ENCODE data around the gene CDHR3. TPM values are rescaled to one million over a fixed set of nuclear protein-coding genes. Genes with fewer than 3 reads are reported as not detected.
A peak's percentile ranks its signal among the peaks of the same experiment; 100 is the strongest.

The CDHR3 gene
- total RNA-seq, 1 experiment from 2014 or later = 3.3 TPM

DNA sequence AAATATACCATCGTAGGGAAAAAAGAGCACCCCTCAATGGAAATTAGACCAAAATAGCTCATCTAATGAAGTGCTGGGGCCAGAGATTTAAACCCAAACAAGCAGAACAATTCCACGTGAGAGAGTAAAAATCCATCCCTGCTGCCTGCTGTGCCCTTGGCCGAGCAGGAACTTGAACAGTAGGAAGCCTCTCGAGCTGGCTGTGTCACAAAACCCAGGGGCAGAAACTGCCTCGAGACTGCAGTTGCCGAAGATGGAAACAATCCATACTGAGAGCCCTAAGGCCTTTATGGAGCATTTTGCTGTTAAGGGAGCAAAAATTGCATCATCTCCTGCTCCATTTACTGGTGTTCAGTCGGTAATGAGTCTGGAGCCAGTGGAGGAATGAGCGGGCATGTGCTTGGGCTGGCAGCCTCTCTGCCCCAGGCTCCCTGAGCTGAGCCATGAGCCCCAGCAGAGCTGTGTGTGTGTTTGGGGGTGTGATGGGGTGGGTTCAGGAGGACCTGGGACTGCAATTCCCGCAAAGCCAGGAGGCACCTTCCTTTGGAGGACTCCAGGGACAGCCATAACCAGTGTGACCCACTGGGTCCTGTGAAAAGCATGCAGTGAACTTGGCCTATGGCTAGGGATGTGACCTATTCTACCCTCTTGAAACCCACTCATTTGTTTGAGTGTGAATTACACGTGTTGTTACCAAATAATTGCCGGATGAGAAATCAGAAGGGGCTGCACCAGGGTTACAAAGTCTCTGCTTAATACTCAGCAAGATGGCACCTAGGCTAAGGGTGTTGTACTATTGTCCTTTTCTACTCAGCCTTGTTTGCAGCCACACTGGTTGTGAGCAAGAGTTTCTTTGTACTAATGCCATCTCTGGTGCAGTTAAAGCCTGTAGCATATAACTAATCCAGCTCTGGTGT lies 58.3 kb downstream of the CDHR3 start:
- DNase-seq = no peak

More for the DNA sequence above, 58.3 kb downstream of the CDHR3 start:
- no peak overlapping the region for H2BK12ac ChIP-seq (ENCODE audit: insufficient read length, low read depth, low read length)
- no peaks in the 10 kb centered on the region; the same call in 1 of the 2 replicates for H3K27me3 ChIP-seq (ENCODE audit: insufficient read depth, low read length)
- no peak overlapping the region for H3K18ac ChIP-seq (ENCODE audit: insufficient read length, low read depth, low read length)
- no peak overlapping the region for H3K27ac ChIP-seq (ENCODE audit: insufficient read length, low read depth, low read length)
- H3K79me1 ChIP-seq (ENCODE audit: insufficient read depth, low read depth, low read length, poor library complexity, severe bottlenecking) = no peaks in the 10 kb centered on the region
- H3K27me3 Mint-ChIP-seq (ENCODE audit: low read depth) = no peaks in the 10 kb centered on the region
- H3K27ac Mint-ChIP-seq = peak overlapping the region in 2 of 3 experiments; percentile 76 to 85; a peak in 4 of 7 replicates
- no peak overlapping the region for H3K56ac ChIP-seq (ENCODE audit: insufficient read length, low read depth, low read length)
- H3K9me3 Mint-ChIP-seq = no peaks in the 10 kb centered on the region
- no peak overlapping the region for H3T11ph ChIP-seq (ENCODE audit: low read length)
- no peak overlapping the region for H3K4me3 Mint-ChIP-seq
- no peak overlapping the region for H4K5ac ChIP-seq (ENCODE audit: insufficient read length, low read depth, low read length)
- no peaks in the 10 kb centered on the region for H3K9me3 ChIP-seq (ENCODE audit: control insufficient read depth, low read depth, low read length)
- WGBS (ENCODE audit: extremely low coverage, insufficient read length, low lambda C conversion rate) = no CpG with 5 or more reads among the region's 11 CpGs
- no peak overlapping the region for H2BK120ac ChIP-seq (ENCODE audit: low read depth, low read length, poor library complexity, severe bottlenecking)
- no peak overlapping the region for H3K14ac ChIP-seq (ENCODE audit: insufficient read depth, low read length)
- TF ChIP-seq, protein P1, sequence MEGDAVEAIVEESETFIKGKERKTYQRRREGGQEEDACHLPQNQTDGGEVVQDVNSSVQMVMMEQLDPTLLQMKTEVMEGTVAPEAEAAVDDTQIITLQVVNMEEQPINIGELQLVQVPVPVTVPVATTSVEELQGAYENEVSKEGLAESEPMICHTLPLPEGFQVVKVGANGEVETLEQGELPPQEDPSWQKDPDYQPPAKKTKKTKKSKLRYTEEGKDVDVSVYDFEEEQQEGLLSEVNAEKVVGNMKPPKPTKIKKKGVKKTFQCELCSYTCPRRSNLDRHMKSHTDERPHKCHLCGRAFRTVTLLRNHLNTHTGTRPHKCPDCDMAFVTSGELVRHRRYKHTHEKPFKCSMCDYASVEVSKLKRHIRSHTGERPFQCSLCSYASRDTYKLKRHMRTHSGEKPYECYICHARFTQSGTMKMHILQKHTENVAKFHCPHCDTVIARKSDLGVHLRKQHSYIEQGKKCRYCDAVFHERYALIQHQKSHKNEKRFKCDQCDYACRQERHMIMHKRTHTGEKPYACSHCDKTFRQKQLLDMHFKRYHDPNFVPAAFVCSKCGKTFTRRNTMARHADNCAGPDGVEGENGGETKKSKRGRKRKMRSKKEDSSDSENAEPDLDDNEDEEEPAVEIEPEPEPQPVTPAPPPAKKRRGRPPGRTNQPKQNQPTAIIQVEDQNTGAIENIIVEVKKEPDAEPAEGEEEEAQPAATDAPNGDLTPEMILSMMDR (conservative IDR thresholded peaks at IDR 0.05) = no peak
- H3K36me3 Mint-ChIP-seq (ENCODE audit: insufficient read depth in 1 of 3, low read depth in 3 of 3) = no peaks in the 10 kb centered on the region; a peak in 1 of 7 replicates
- H2AFZ ChIP-seq (ENCODE audit: low read length) = no peak overlapping the region
- no peak overlapping the region for H4K8ac ChIP-seq (replicated peaks; ENCODE audit: insufficient read length, low read depth, low read length)
- H3K23ac ChIP-seq (ENCODE audit: insufficient read length, low read depth, low read length) = no peak overlapping the region
- H2AK5ac ChIP-seq (ENCODE audit: insufficient read length, low read length) = no peak overlapping the region
- H4K91ac ChIP-seq (ENCODE audit: insufficient read length, low read depth, low read length) = no peak overlapping the region
- H2BK15ac ChIP-seq (ENCODE audit: low read depth, low read length) = no peak overlapping the region
- no peak overlapping the region for H2BK20ac ChIP-seq (ENCODE audit: low read depth, low read length, poor library complexity, severe bottlenecking)
- H3K4me1 Mint-ChIP-seq = peaks cover 17 to 20% of the 10 kb centered on the region in 2 experiments
- no peaks in the 10 kb centered on the region for H3K79me2 ChIP-seq (ENCODE audit: insufficient read depth, low read length)
- peaks cover 4% of the 10 kb centered on the region; the same call in 1 of the 2 replicates for H3K4me1 ChIP-seq (ENCODE audit: insufficient read depth, low read length)
- H2BK5ac ChIP-seq (ENCODE audit: insufficient read length, low read length) = no peak overlapping the region
- H3K23me2 ChIP-seq (ENCODE audit: insufficient read length, low read depth, low read length, poor library complexity, severe bottlenecking) = no peaks in the 10 kb centered on the region
- H4K20me1 ChIP-seq (ENCODE audit: control insufficient read depth, insufficient read depth, insufficient read length) = no peaks in the 10 kb centered on the region
- no peak overlapping the region for H3K4me2 ChIP-seq (ENCODE audit: insufficient read depth, insufficient read length, low read length)
- no peak overlapping the region for H3K4ac ChIP-seq (ENCODE audit: low read depth, low read length)
- no peak overlapping the region for H3K9ac ChIP-seq (ENCODE audit: extremely low read depth, insufficient read length, low read length)

All from H9 (cell line).